ENCODE data around the gene STON1.

DNA sequence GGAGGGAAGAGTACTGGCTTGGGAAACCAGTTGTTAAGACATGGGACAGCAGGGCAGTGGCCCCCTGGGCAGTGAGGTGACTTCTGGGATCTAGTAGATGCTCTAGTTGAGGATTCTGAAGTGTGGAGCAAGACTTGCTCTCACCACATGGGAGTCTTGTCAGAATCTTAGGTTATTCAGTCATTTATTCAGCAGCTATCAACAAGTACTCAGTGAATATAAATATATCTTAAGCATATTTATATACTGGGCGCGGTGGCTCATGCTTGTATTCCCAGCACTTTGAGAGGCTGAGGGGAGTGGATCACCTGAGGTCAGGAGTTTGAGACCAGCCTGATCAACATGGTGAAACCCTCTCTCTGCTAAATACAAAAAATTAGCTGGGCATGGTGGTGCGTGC lies 20.0 kb downstream of the STON1 start:
- TF ChIP-seq, protein P1, sequence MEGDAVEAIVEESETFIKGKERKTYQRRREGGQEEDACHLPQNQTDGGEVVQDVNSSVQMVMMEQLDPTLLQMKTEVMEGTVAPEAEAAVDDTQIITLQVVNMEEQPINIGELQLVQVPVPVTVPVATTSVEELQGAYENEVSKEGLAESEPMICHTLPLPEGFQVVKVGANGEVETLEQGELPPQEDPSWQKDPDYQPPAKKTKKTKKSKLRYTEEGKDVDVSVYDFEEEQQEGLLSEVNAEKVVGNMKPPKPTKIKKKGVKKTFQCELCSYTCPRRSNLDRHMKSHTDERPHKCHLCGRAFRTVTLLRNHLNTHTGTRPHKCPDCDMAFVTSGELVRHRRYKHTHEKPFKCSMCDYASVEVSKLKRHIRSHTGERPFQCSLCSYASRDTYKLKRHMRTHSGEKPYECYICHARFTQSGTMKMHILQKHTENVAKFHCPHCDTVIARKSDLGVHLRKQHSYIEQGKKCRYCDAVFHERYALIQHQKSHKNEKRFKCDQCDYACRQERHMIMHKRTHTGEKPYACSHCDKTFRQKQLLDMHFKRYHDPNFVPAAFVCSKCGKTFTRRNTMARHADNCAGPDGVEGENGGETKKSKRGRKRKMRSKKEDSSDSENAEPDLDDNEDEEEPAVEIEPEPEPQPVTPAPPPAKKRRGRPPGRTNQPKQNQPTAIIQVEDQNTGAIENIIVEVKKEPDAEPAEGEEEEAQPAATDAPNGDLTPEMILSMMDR (IDR thresholded peaks at IDR 0.05), result no peak
- TF ChIP-seq POLR2A (IDR thresholded peaks at IDR 0.05) (no peak), POLR2AphosphoS5 (IDR thresholded peaks at IDR 0.05) (no peak)

Data from prostate gland (tissue), 2 donors.